HG02943 (cell line): ENCODE data around the gene PCDH9.

Experiments
- ATAC-seq: cut with Tn5 transposase; IDR thresholded peaks from one replicate; pipeline ENCODE4 v1.9.1; 2021; ENCODE audit warnings: mild to moderate bottlenecking, low read depth, moderate library complexity; ENCODE audit not compliant: unreplicated experiment

Gene PCDH9

DNA sequence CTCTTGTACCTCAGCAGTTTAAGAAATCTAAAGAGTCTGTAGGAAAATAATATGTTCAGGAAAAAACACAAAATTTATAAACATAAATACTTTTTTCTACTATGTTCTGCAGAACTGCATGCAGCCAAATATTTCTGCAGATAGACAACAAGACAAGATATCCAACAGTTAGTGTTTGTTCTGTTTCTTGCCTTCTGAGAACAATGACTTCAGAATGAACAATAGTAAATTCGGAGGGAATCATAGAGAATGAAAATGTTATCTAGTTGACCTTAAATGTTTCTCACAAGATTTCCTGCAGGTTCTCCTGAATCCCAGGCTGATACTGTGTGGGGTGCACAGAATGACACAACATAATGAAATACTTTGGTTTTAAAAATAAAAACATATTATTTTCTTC is 180.4 kb downstream of the PCDH9 start:
- no peak for ATAC-seq

DNA sequence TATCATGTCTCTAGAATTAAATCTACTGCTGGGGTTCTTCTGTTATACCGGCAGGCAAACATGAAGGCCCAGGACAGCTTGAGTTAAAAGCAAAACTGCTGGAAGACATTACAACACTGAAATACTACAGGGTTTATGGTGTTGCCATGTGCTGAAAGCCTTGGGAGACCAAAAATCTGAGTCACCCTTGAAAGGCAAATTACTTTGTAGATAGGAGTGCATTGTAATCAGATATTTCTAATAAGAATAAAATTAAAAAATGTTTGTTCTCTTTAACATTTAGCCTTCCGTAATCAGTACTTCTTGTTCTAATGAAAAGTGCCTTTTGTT is 181.3 kb downstream of the PCDH9 start:
- ATAC-seq, result peak; percentile 12

- ATAC-seq, result peak; percentile 78
Observed at GRCh38 chr13:67048084-67048820, 181.9 kb downstream of the PCDH9 start.

- ATAC-seq, result no peak
Observed at GRCh38 chr13:67045357-67045756, 184.8 kb downstream of the PCDH9 start.

DNA sequence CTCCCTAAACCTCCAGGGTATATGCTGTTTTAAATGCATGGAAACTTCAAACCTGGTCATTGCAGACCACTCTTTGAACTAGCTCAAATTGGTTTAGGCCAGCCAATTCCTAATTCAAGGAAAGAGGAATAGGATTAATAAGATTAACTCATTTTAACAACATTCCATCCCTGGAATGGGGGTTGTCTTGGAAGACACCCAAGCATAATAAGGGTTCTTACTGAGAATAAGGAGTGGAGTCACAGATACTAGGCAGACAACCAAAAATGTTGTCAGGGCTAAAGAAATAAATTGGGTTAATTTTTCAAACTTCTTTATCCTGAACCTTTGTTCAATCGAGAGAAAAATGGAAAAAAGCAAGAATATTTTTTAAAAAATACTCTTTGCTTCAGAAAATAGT is 186.2 kb downstream of the PCDH9 start:
- no peak for ATAC-seq

DNA sequence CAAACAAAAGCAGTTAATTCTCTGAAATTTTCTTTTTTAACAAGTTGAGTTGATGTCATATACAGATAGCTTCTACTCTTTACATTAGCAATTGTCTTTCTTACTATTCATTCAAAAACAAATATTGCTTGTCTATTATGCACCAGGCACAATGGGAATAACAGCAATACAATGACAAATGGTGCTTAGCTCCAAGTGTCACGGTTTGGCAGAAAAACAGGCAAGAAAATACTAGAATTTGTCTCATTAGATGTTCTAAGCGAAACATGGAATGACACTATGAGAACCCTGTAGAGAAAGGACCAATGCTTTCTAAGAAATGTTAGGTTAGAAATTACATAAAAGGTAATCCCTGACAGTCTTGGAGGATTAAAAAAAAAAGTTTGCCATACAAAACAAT is 187.6 kb downstream of the PCDH9 start:
- no peak for ATAC-seq

GRCh38 chr13:67036699-67037457 is 193.3 kb downstream of the PCDH9 start:
- ATAC-seq, result no peak

DNA sequence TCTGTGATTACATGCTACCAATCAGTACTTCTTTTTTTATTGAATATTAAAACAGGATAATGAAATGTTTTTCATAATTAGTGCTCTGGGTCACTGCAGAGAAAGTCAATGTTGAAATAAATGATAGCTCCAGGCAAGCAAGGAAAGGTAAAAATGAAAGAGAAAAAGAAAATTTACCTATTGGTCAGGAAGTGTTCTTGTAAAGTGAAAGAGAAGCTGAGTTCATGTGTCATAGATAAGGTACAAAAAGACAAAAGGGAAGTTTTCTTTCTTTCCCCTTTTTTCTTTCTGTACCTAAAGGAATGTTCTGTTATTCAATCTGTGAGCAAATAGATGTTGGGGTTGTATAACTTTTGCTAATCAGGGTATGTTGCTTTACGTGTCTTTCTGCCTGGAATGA is 197.0 kb downstream of the PCDH9 start:
- ATAC-seq, result no peak

DNA sequence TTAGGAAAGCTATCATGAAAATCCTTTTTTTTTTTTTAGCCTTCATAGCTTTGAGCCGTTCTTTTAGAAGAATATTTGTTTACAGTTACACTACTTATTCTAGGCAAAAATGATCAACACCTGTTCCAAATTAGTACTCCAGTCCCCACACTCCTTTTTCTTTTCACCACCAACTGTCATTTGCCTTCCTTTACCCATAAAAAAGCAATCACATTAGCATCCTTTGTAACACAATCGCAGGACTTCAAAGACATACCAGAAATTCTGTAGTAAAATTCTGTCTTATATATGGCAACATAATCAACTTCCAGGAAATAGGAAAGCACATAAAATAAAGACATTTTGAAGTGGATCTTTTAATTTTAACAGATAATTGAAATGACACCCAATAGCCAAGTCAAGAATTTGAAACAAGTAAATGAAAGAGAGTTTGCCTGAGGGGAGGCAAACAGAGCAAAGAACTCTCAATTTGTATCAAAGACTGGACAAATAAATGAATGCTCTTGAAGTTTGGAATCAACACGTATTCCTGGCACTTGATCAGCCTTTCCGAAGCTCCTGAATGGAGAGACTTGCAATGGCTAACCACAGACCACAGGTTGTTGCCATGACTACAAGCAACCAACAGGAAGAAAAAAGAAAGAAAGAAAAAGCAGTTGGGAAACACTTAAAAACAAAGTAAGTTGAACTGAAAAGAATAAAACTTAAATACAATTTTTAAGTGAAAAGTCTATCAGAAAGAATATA is 206.8 kb downstream of the PCDH9 start:
- ATAC-seq, result no peak

GRCh38 chr13:67018775-67019174 is 211.4 kb downstream of the PCDH9 start:
- ATAC-seq, result no peak

- no peak for ATAC-seq
Observed at GRCh38 chr13:67017276-67017675, 212.9 kb downstream of the PCDH9 start.

DNA sequence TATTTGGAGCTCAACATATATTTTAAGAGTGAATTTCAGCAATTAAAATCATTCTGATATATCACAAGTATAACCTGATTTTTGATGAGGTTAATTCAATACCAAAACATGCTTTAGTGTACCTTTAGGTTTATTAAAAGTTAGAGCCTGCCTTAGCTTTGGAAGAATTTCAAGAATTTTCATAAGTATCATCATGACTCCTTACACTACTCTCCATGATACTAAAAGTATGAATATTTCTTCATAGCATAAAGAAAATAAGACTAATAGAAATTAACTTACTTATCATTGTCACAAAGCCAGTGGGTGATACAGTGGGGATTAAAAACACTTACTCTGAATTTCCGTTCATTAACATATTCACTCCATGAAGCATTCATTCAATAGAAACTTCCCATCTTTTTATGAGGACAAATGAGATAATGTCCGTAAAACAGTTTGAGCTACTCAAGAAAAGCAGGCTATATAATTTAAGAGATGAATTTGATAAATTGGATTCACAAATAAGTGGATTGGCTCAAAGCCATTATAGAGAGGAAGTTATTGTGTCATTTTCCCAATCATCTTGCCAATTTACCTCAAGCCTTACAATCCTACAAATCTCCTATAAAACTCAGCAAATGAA is 214.0 kb downstream of the PCDH9 start:
- ATAC-seq, result no peak

DNA sequence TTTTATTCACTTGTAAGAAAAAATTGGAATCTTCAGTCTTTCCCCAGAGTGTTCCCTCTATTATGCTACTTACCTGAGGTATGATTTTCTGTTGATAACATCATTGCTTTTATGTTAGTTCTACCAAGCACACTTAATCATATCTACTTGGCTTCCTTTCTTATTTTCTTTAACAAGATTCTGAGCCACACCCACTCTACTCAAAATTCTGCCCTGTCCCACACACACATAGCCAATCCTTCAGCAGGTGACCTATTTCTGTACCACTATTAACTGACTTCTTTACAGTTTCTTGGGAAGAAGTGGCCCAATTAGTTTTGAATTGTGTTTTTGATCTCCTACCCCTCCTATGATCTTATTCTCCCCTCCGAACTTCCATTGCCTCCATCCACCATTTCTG is 215.7 kb downstream of the PCDH9 start:
- no peak for ATAC-seq

GRCh38 chr13:67013709-67014108 is 216.4 kb downstream of the PCDH9 start:
- ATAC-seq, result no peak

GRCh38 chr13:67008075-67008668 is 222.0 kb downstream of the PCDH9 start:
- no peak for ATAC-seq

DNA sequence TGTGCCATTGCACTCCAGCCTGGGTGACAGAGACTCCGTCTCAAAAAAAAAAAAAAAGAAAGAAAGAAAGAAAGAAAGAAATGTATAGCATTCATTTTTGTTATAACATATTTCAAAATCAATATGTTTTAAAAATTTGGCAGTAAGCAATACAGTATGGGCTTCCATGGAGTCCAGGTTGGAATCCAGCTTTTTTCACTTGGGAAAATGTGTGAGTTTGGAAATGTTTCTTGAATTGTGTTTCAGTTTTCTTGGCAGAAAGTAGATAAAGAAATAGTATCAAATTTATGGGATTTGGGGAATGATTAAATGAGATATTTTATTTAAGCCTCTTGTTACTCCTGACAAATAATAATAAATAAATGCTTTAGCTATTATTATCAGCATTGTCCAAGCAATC is 225.6 kb downstream of the PCDH9 start:
- no peak for ATAC-seq

DNA sequence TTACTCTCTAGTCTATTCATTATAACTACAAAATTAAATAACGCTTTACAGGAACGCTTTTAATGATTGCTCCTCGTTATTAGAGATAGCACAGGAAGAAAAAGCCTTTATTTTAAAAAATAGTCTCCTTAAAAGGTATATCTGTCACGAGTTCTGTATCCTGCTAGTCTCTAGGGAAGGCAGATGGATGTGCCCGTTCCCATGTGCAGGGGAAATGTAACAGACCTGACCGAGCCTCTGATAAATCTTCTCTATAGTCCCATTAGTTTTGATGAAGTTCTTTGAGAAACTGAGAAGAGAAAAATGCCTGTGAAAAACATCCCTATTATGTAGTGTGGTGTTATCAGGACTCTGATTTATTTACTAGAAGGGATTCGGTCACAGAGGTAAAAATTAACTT is 226.4 kb downstream of the PCDH9 start:
- ATAC-seq, result no peak

DNA sequence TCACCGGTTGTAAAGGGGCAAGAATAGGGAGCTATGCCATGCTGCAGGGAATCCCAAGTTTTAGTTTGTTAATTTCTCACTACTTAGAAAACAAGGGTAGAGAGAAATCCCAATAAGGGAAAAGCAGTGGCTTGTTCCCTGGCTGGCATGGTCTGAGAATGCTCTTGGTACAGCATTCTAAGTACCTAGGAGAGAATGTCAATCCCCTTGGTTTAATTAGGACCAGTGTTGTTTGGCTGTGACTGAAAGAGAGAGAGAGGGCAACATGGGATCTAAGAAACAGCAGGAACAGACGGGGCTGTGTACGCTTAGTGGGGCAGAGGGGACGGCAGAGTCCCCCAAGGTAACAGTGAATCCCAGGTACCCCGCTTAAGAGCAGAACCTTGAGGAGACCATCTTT is 228.8 kb downstream of the PCDH9 start:
- ATAC-seq, result no peak

DNA sequence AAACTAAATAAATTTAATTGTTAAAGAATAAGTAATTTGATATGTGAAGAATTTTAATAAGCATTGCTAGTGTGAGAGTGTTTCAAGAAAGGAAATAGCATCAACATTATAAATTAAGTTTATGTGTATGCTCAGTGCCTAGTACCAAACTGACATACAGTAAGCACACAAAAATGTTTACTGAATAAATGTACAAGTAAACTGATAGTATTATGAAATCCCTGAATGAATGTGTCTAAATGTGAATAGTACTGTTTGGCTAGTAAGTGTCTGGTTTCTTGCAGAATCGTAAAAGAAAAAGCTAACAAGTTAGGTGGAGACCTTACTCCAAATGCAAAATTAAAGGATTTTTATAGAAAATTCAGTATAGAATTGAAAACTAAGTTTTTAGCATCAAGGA is 233.6 kb downstream of the PCDH9 start:
- ATAC-seq, result no peak

- peak; percentile 71 for ATAC-seq
Observed at GRCh38 chr13:66995203-66995611, 234.9 kb downstream of the PCDH9 start.
